ENCODE results near the gene RCAN1. TPM values are rescaled to one million over a fixed set of nuclear protein-coding genes. Genes with fewer than 3 reads are reported as not detected.
"Not testable (repeated sequence)": the region's sequence is repeated elsewhere in the genome, so short reads cannot be mapped to it uniquely, and the experiment has no call there.

RCAN1 gene
- total RNA-seq, 1 donor from 2014 or later, result 30.9 TPM

- not testable (repeated sequence) for DNase-seq (ENCODE audit: low spot score)
Observed at GRCh38 chr21:34568801-34569200, 46.1 kb downstream of the RCAN1 start.

- DNase-seq (ENCODE audit: low spot score), result no peak
Observed at GRCh38 chr21:34567604-34568155, 47.2 kb downstream of the RCAN1 start.

DNA sequence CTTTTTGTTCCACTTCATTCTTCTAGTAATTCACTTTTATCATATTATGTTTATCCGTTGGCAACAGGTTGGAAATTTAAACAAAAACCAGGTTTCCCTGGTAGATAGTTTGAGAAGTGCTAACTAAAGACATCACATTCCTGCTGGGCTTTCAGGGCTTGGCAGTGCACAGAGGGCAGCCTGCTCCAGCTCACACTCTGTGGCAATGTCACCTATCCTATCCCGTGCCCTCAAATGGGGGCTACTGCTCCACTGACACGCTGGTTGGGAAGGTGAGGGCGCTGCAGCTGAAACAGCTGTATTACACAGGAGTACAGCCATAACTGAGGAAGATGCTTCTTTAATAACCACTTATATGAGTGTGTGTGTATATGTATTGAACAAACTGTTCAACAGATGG lies 49.7 kb downstream of the RCAN1 start:
- DNase-seq (ENCODE audit: low spot score), result no peak

GRCh38 chr21:34563370-34563769 lies 51.5 kb downstream of the RCAN1 start:
- not testable (repeated sequence) for DNase-seq (ENCODE audit: low spot score)

GRCh38 chr21:34561806-34562205 lies 53.1 kb downstream of the RCAN1 start:
- DNase-seq (ENCODE audit: low spot score), result no peak

DNA sequence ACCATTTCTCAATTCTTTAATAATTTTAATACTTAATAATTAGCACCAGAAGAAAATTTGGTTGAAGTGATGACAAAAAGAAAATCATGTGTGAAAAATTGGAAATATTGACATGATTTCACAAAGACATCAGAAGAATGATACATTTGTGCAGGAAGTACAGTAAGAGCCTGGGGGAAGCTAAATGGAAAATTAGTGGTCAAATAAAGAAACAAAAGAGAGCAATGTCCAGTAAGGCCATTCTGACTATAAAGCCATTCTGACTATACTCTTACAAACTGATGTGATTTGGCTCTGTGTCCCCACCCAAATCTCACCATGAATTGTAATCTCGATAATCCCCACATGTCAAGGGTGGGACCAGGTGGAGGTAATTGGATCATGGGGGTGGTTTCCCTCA lies 54.3 kb downstream of the RCAN1 start:
- DNase-seq (ENCODE audit: low spot score), result no peak

GRCh38 chr21:34560021-34560420 lies 54.9 kb downstream of the RCAN1 start:
- DNase-seq (ENCODE audit: low spot score), result no peak

- DNase-seq (ENCODE audit: low spot score), result no peak
Observed at GRCh38 chr21:34559089-34559631, 55.8 kb downstream of the RCAN1 start.

DNA sequence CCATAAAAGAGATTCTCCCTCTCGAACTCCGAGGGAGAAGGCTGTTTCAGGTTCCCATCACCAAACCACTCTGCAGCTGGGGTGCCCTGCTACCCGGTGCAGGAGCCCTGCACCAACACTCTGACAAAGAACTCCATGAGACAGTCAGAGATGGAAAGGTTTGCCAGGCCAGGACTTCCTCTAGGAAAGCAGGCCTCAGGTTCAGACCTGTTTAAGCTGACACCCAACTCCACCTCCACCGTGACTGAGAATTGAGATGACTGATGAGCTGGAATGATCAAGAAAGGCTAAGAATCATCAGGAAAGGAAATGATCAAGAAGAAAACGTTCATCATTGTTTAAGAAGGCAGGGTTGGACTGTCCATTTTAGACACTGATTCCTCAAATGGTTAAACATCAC lies 56.7 kb downstream of the RCAN1 start:
- DNase-seq (ENCODE audit: low spot score), result no peak

GRCh38 chr21:34557261-34557660 lies 57.7 kb downstream of the RCAN1 start:
- DNase-seq (ENCODE audit: low spot score), result no peak

- not testable (repeated sequence) for DNase-seq (ENCODE audit: low spot score)
Observed at GRCh38 chr21:34554670-34555069, 60.2 kb downstream of the RCAN1 start.

GRCh38 chr21:34554227-34554626 lies 60.7 kb downstream of the RCAN1 start:
- DNase-seq (ENCODE audit: low spot score), result no peak

DNA sequence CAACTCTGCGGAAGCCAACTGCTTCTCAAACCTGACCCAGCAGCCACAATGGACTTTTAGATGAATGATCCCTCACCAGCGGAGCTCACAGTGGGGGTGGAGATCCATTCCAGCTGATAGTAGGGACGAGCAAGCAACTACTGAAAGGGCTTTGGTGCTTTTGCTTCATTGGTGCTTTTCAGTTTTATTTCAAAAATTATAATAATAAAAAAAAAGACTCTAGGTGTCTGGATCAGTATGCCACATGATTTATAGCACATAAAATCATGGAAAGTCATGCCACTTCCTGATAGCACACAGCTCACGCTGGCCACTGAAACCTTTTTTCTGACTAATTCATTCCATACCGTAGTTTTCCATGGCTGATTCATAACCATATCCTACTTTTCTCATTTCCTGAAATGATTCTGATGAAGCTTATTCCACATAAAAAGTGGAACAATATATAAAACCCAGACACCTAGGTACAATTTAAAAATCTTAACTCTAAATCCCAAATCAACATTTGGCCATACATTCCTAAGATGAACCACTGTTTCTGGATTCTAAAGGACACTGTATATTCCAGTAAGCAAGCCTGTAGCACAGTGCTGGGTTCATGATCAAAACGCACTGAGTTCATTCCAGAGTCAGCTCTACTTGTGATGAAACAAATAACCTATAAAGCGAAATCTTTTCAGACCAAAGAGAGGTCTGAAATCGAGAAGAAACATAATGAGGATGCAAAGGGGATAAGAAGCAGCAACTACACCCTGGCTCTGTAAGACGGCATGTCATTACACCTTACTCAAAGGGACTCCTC lies 61.6 kb downstream of the RCAN1 start:
- no peak for DNase-seq (ENCODE audit: low spot score)

- DNase-seq (ENCODE audit: low spot score), result no peak
Observed at GRCh38 chr21:34552360-34553098, 62.4 kb downstream of the RCAN1 start.

- DNase-seq (ENCODE audit: low spot score), result no peak
Observed at GRCh38 chr21:34550182-34550799, 64.6 kb downstream of the RCAN1 start.

- no peak for DNase-seq (ENCODE audit: low spot score)
Observed at GRCh38 chr21:34548781-34549376, 66.0 kb downstream of the RCAN1 start.

- DNase-seq (ENCODE audit: low spot score), result no peak
Observed at GRCh38 chr21:34546542-34546941, 68.4 kb downstream of the RCAN1 start.

DNA sequence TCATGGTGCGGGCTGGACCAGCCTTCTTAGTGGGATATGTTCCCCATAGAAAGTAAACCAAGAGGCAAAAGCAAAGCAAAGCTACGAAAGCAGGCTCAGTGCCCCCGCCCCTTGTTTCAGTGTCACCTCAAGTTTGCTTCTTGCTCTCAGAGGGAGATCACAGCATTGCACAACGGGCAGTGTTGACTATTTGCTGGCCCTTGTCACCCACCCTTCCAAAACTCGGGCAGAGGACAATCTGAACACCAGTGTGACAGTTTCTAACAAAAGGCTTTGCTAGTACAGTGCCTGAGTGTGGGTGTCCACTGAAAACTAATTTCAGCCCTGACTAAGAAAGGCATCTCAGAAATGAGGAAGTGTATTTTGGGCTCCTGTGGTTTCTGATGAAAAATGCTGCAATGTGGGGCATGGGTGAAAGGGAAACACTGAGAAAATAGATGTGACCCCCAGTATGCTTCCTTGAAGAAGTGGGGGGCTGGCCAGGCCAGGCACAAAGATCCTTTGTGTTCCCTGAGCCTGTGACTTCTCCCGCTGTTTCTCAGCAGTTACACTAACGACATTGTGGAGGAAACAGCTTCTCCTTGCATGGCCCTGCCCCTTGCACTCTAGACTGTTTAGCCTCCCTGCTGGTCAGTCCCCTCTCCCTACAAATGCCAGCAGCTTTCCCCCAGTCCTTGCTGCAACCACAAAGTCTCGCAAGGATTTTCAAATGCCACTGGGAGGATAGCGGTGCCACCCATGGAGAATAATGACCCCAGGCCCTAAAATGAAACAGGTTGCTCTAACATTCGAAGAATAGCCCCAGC lies 69.6 kb downstream of the RCAN1 start:
- DNase-seq (ENCODE audit: low spot score), result no peak

DNA sequence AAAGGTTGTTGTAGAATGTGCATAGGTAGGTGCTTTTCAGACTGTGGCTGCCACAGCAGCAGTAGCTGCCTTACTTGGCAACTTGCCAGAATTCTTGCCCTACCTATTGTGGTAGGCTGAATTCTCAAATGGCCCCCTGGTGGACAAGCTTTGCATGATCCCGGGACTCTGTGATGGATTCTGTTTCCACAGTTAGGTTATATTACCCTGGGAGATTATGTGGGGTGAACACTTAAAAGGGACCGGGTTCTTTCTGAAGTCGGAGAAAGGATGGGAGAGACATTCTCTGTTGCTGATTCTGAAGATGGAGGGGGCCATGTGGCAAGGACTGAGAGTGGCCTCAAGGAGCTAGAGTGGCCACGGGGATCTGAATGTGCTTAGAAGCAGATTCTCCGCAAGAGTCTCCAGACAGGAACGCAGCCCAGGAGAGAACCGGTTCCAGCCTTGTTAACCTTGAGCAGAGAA lies 70.8 kb downstream of the RCAN1 start:
- DNase-seq (ENCODE audit: low spot score), result peak; percentile 75

DNA sequence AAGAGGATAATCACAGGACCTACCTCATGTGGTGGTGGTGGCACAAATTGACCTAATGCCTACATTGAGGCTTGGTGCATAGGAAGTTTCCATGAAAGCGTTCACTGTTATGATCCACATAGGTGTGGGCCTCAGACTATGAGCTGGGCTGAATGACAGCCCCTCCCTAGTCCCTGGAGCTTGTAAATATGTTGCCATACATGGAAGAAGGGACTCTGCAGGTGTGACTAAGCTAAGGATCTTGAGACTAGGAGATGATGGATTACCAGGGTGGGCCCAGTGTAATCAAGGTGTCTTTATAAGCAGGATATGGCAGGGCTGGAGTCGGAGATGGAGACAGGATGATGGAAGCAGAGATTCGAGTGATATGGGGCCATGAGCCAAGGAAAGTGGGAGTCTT lies 71.9 kb downstream of the RCAN1 start:
- no peak for DNase-seq (ENCODE audit: low spot score)

DNA sequence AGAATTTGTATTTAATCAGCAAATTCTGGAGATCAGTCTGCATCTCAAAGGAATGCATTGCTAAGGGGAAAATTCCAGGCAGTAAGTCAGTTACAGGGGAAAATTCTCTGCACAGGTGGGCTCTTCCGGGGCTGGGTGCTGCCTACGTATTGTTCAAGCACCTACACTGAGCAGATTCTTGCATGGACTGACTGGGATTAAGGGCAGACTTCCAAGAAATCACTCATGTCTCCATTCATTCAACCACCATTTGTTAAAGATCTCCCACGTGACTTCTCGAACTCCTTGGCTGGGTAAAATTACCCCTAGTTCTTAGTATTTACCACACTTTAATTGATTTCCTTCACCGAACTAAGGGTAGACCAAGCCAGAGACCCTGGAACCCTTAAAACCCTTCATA lies 74.7 kb downstream of the RCAN1 start:
- no peak for DNase-seq (ENCODE audit: low spot score)

Data from mucosa of gallbladder (tissue), 1 donor.